Lower leg skin (tissue), 3 donors: ENCODE measurements around the gene GNG2.

Experiments
- CTCF ChIP-seq, 3 donors: fragments of 450-650 bp; IDR thresholded peaks; one replicate each; pipeline ENCODE4 v1.5.1; 2016; ENCODE audit warnings: antibody characterized with exemption in 3 of 3, mild to moderate bottlenecking in 3 of 3, moderate library complexity in 2 of 3
- POLR2A ChIP-seq, 2 donors: fragments of 450-650 bp; IDR thresholded peaks; one replicate each; pipeline ENCODE4 v1.6.1; 2016 to 2017; ENCODE audit warnings: antibody characterized with exemption in 2 of 2, mild to moderate bottlenecking in 1 of 2, moderate library complexity in 1 of 2

GRCh38 chr14:51877810-51878209 lies 17.4 kb downstream of the GNG2 start:
- no peak for TF ChIP-seq CTCF (IDR thresholded peaks at IDR 0.05)
- TF ChIP-seq POLR2A (IDR thresholded peaks at IDR 0.05): no peak
